ENCODE measurements around the gene PCAT7. TPM values are rescaled to one million over a fixed set of nuclear protein-coding genes. Genes with fewer than 3 reads are reported as not detected.
"Not testable (repeated sequence)": the region's sequence is repeated elsewhere in the genome, so short reads cannot be mapped to it uniquely, and the experiment has no call there.

Gene PCAT7
- total RNA-seq, 1 experiment from 2014 or later, result 4.0 TPM

GRCh38 chr9:94538908-94539307 lies 16.0 kb upstream of the PCAT7 start:
- H3K79me1 ChIP-seq (ENCODE audit: insufficient read depth, low read depth, low read length, poor library complexity, severe bottlenecking), result no peaks in the 10 kb centered on the region
- Mint-ChIP-seq H3K36me3 (ENCODE audit: insufficient read depth in 1 of 3, low read depth in 3 of 3) (no peaks in the 10 kb centered on the region), H3K27me3 (ENCODE audit: low read depth) (no peaks in the 10 kb centered on the region; the same call in 1 of the 2 replicates), H3K4me1 (peaks cover 0 to 3% of the 10 kb centered on the region in 2 experiments; a peak in 1 of 4 replicates), H3K9me3 (no peaks in the 10 kb centered on the region; a peak in 1 of 5 replicates), H3K4me3 (no peak overlapping the region), H3K27ac (no peak overlapping the region)
- no peaks in the 10 kb centered on the region for H3K9me3 ChIP-seq (ENCODE audit: control insufficient read depth, low read depth, low read length)
- H3K4me2 ChIP-seq (ENCODE audit: insufficient read depth, insufficient read length, low read length), result no peak overlapping the region
- H2BK5ac ChIP-seq (ENCODE audit: insufficient read length, low read length), result no peak overlapping the region
- no peak overlapping the region for H3K4ac ChIP-seq (ENCODE audit: low read depth, low read length)
- H2BK15ac ChIP-seq (ENCODE audit: low read depth, low read length), result no peak overlapping the region
- H3K27me3 ChIP-seq (ENCODE audit: insufficient read depth, low read length), result no peaks in the 10 kb centered on the region
- no peak overlapping the region for H4K91ac ChIP-seq (ENCODE audit: insufficient read length, low read depth, low read length)
- H3K27ac ChIP-seq (ENCODE audit: insufficient read length, low read depth, low read length), result no peak overlapping the region
- H3K9ac ChIP-seq (ENCODE audit: extremely low read depth, insufficient read length, low read length), result no peak overlapping the region
- no peak overlapping the region for H3K23ac ChIP-seq (ENCODE audit: insufficient read length, low read depth, low read length)
- H3K14ac ChIP-seq (ENCODE audit: insufficient read depth, low read length), result no peak overlapping the region
- DNase-seq, result no peak
- no peak overlapping the region for H2BK20ac ChIP-seq (ENCODE audit: low read depth, low read length, poor library complexity, severe bottlenecking)
- no peak overlapping the region for H3T11ph ChIP-seq (ENCODE audit: low read length)
- no peaks in the 10 kb centered on the region for H3K79me2 ChIP-seq (ENCODE audit: insufficient read depth, low read length)
- H2AK5ac ChIP-seq (ENCODE audit: insufficient read length, low read length), result no peak overlapping the region
- no peak overlapping the region for H3K56ac ChIP-seq (ENCODE audit: insufficient read length, low read depth, low read length)
- WGBS (ENCODE audit: extremely low coverage, insufficient read length, low lambda C conversion rate), result no CpG with 5 or more reads among the region's 4 CpGs
- H3K18ac ChIP-seq (ENCODE audit: insufficient read length, low read depth, low read length), result no peak overlapping the region
- no peak overlapping the region for H4K8ac ChIP-seq (replicated peaks; ENCODE audit: insufficient read length, low read depth, low read length)
- no peaks in the 10 kb centered on the region for H3K4me1 ChIP-seq (ENCODE audit: insufficient read depth, low read length)
- no peak overlapping the region for H2AFZ ChIP-seq (ENCODE audit: low read length)
- no peak overlapping the region for H2BK12ac ChIP-seq (ENCODE audit: insufficient read length, low read depth, low read length)
- H4K20me1 ChIP-seq (ENCODE audit: control insufficient read depth, insufficient read depth, insufficient read length), result no peaks in the 10 kb centered on the region
- no peak overlapping the region for H2BK120ac ChIP-seq (ENCODE audit: low read depth, low read length, poor library complexity, severe bottlenecking)
- H3K23me2 ChIP-seq (ENCODE audit: insufficient read length, low read depth, low read length, poor library complexity, severe bottlenecking), result no peaks in the 10 kb centered on the region
- no peak overlapping the region for H4K5ac ChIP-seq (ENCODE audit: insufficient read length, low read depth, low read length)
- TF ChIP-seq, protein P1, sequence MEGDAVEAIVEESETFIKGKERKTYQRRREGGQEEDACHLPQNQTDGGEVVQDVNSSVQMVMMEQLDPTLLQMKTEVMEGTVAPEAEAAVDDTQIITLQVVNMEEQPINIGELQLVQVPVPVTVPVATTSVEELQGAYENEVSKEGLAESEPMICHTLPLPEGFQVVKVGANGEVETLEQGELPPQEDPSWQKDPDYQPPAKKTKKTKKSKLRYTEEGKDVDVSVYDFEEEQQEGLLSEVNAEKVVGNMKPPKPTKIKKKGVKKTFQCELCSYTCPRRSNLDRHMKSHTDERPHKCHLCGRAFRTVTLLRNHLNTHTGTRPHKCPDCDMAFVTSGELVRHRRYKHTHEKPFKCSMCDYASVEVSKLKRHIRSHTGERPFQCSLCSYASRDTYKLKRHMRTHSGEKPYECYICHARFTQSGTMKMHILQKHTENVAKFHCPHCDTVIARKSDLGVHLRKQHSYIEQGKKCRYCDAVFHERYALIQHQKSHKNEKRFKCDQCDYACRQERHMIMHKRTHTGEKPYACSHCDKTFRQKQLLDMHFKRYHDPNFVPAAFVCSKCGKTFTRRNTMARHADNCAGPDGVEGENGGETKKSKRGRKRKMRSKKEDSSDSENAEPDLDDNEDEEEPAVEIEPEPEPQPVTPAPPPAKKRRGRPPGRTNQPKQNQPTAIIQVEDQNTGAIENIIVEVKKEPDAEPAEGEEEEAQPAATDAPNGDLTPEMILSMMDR (conservative IDR thresholded peaks at IDR 0.05), result no peak

DNA sequence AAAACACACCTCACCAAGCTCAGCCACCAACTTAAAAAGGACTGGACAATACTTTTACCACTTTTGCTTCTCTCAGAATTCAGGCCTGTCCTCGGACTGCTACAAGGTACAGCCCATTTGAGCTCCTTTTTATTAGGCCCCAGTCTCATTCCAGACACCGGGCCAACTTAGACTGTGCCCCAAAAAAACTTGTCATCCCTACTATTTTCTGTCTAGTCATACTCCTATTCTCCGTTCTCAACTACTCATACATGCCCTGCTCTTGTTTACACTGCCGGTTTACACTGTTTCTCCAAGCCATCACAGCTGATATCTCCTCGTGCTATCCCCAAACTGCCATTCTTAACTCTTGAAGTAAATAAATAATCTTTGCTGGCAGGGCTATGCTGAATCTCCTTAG lies 10.5 kb upstream of the PCAT7 start:
- not testable (repeated sequence) for H2BK12ac ChIP-seq (ENCODE audit: insufficient read length, low read depth, low read length); H3K18ac ChIP-seq (ENCODE audit: insufficient read length, low read depth, low read length); H3K14ac ChIP-seq (ENCODE audit: insufficient read depth, low read length); H3T11ph ChIP-seq (ENCODE audit: low read length); H2AK5ac ChIP-seq (ENCODE audit: insufficient read length, low read length); H4K8ac ChIP-seq (replicated peaks; ENCODE audit: insufficient read length, low read depth, low read length); H3K9me3 ChIP-seq (ENCODE audit: control insufficient read depth, low read depth, low read length); H3K56ac ChIP-seq (ENCODE audit: insufficient read length, low read depth, low read length); H3K36me3 Mint-ChIP-seq (ENCODE audit: insufficient read depth in 1 of 3, low read depth in 3 of 3); H4K20me1 ChIP-seq (ENCODE audit: control insufficient read depth, insufficient read depth, insufficient read length); H3K4me2 ChIP-seq (ENCODE audit: insufficient read depth, insufficient read length, low read length); H2BK5ac ChIP-seq (ENCODE audit: insufficient read length, low read length); H3K4me3 Mint-ChIP-seq; H4K91ac ChIP-seq (ENCODE audit: insufficient read length, low read depth, low read length); H3K23ac ChIP-seq (ENCODE audit: insufficient read length, low read depth, low read length); DNase-seq; H3K4ac ChIP-seq (ENCODE audit: low read depth, low read length); H3K27me3 Mint-ChIP-seq (ENCODE audit: low read depth); H3K9ac ChIP-seq (ENCODE audit: extremely low read depth, insufficient read length, low read length); H2BK120ac ChIP-seq (ENCODE audit: low read depth, low read length, poor library complexity, severe bottlenecking); H4K5ac ChIP-seq (ENCODE audit: insufficient read length, low read depth, low read length); H2AFZ ChIP-seq (ENCODE audit: low read length); H3K27ac Mint-ChIP-seq; H3K79me2 ChIP-seq (ENCODE audit: insufficient read depth, low read length); H2BK15ac ChIP-seq (ENCODE audit: low read depth, low read length); H3K79me1 ChIP-seq (ENCODE audit: insufficient read depth, low read depth, low read length, poor library complexity, severe bottlenecking); H2BK20ac ChIP-seq (ENCODE audit: low read depth, low read length, poor library complexity, severe bottlenecking); H3K27me3 ChIP-seq (ENCODE audit: insufficient read depth, low read length); H3K4me1 Mint-ChIP-seq; H3K4me1 ChIP-seq (ENCODE audit: insufficient read depth, low read length); H3K23me2 ChIP-seq (ENCODE audit: insufficient read length, low read depth, low read length, poor library complexity, severe bottlenecking); H3K9me3 Mint-ChIP-seq; H3K27ac ChIP-seq (ENCODE audit: insufficient read length, low read depth, low read length)
- WGBS (ENCODE audit: extremely low coverage, insufficient read length, low lambda C conversion rate), result no CpG with 5 or more reads among the region's 5 CpGs
